Sciatic nerve (tissue), 2 donors: ENCODE measurements around the gene CDRT15. TPM values are rescaled to one million over a fixed set of nuclear protein-coding genes. Genes with fewer than 3 reads are reported as not detected.

Experiments
- ATAC-seq: fragments of 200-7000 bp; cut with Tn5 transposase; one replicate; pipeline ENCODE4 v1.9.1; 2020; ENCODE audit warnings: mild to moderate bottlenecking, moderate library complexity
- DNase-seq: peaks from one replicate; pipeline ENCODE4 v3.0.0-alpha.2; 2020; ENCODE audit warnings: low spot score
- intact Hi-C: fragments of 100-400 bp; cut with DNase I; formaldehyde crosslinking; loops from one replicate; pipeline ENCODE4 v1.14.2; 2022
- total RNA-seq: library from RNA; stranded (reverse); fragmentation: NEBNext Ultra II Directional; extraction: Animal tissue kit (Norgen Biotek cat#: 25700); gene quantifications from one replicate; pipeline ENCODE4 v1.2.1, GENCODE V29; 2021
- donor health status: DM: no; HTN: no; CAD: no.
- donor health status: DM: no; HTN: no; CAD: no.

The CDRT15 gene
- total RNA-seq, 1 donor from 2014 or later = not detected

- ATAC-seq (no peak), DNase-seq (no peak)
- intact Hi-C loops = loop anchor here (5.0 kb wide), 1 partner anchor 1446 kb away; no protein-coding TSS in a partner anchor
Measured at GRCh38 chr17:14211801-14212200, 24.9 kb downstream of the CDRT15 start.

- no peak for ATAC-seq
- DNase-seq = no peak
- intact Hi-C loops = loop anchor here (5.0 kb wide), 1 partner anchor 1446 kb away; no protein-coding TSS in a partner anchor
Measured at GRCh38 chr17:14211246-14211645, 25.4 kb downstream of the CDRT15 start.

- intact Hi-C loops = no loop called here
- ATAC-seq (no peak), DNase-seq (no peak)
Measured at GRCh38 chr17:14209215-14209614, 27.4 kb downstream of the CDRT15 start.

GRCh38 chr17:14207791-14208190 lies 28.9 kb downstream of the CDRT15 start:
- no peak for DNase-seq
- no peak for ATAC-seq
- intact Hi-C loops = no loop called here

- intact Hi-C loops = no loop called here
- DNase-seq (no peak), ATAC-seq (no peak)
Measured at GRCh38 chr17:14206891-14207290, 29.8 kb downstream of the CDRT15 start.

- DNase-seq (no peak), ATAC-seq (peak; percentile 56)
- intact Hi-C loops = no loop called here
Measured at GRCh38 chr17:14205992-14206461, 30.6 kb downstream of the CDRT15 start.

- ATAC-seq = no peak
- no peak for DNase-seq
- intact Hi-C loops = no loop called here
Measured at GRCh38 chr17:14205380-14205779, 31.3 kb downstream of the CDRT15 start.

- intact Hi-C loops = no loop called here
- no peak for DNase-seq
- ATAC-seq = no peak
Measured at GRCh38 chr17:14204546-14204945, 32.1 kb downstream of the CDRT15 start.

- DNase-seq (no peak), ATAC-seq (no peak)
- intact Hi-C loops = no loop called here
Measured at GRCh38 chr17:14204084-14204483, 32.6 kb downstream of the CDRT15 start.

GRCh38 chr17:14203388-14203787 lies 33.3 kb downstream of the CDRT15 start:
- intact Hi-C loops = no loop called here
- ATAC-seq (no peak), DNase-seq (no peak)

- ATAC-seq = no peak
- no peak for DNase-seq
- intact Hi-C loops = no loop called here
Measured at GRCh38 chr17:14202388-14203166, 34.1 kb downstream of the CDRT15 start.

- ATAC-seq (no peak), DNase-seq (no peak)
- intact Hi-C loops = no loop called here
Measured at GRCh38 chr17:14201988-14202380, 34.7 kb downstream of the CDRT15 start.

- no peak for DNase-seq
- ATAC-seq = peak; percentile 39
- intact Hi-C loops = no loop called here
Measured at GRCh38 chr17:14201021-14201987, 35.4 kb downstream of the CDRT15 start.

- intact Hi-C loops = no loop called here
- ATAC-seq (no peak), DNase-seq (no peak)
Measured at GRCh38 chr17:14200354-14200753, 36.3 kb downstream of the CDRT15 start.

GRCh38 chr17:14199601-14200000 lies 37.1 kb downstream of the CDRT15 start:
- intact Hi-C loops = no loop called here
- DNase-seq (no peak), ATAC-seq (no peak)

- intact Hi-C loops = no loop called here
- DNase-seq (no peak), ATAC-seq (no peak)
Measured at GRCh38 chr17:14198575-14198974, 38.1 kb downstream of the CDRT15 start.

GRCh38 chr17:14198013-14198412 lies 38.6 kb downstream of the CDRT15 start:
- intact Hi-C loops = no loop called here
- DNase-seq (no peak), ATAC-seq (no peak)

GRCh38 chr17:14197586-14197985 lies 39.1 kb downstream of the CDRT15 start:
- ATAC-seq = no peak
- intact Hi-C loops = no loop called here

GRCh38 chr17:14197057-14197456 lies 39.6 kb downstream of the CDRT15 start:
- DNase-seq (no peak), ATAC-seq (no peak)
- intact Hi-C loops = no loop called here

More at GRCh38 chr17:14197586-14197985, 39.1 kb downstream of the CDRT15 start:
- DNase-seq = no peak
